ENCODE results near the gene TMEM212.
"Not testable (repeated sequence)": the region's sequence is repeated elsewhere in the genome, so short reads cannot be mapped to it uniquely, and the experiment has no call there.

Gene TMEM212

GRCh38 chr3:171850960-171851659, 8.0 kb downstream of the TMEM212 start:
- H3K36me3 ChIP-seq (ENCODE audit: control insufficient read depth in 1 of 2, insufficient read depth in 2 of 2, low read length in 2 of 2), result no peaks in the 10 kb centered on the region
- H3K4me1 ChIP-seq (ENCODE audit: control insufficient read depth in 1 of 2, insufficient read depth in 2 of 2, low read length in 2 of 2), result peaks cover 0 to 8% of the 10 kb centered on the region in 2 donors
- no peak overlapping the region for H3K27ac ChIP-seq (ENCODE audit: low read depth, low read length)
- H3K4me3 ChIP-seq (ENCODE audit: low read depth in 1 of 2, low read length in 2 of 2), result no peak overlapping the region
- no peaks in the 10 kb centered on the region for H3K27me3 ChIP-seq (ENCODE audit: control insufficient read depth in 1 of 2, insufficient read depth in 2 of 2, low read length in 2 of 2)
- peaks cover 0 to 10% of the 10 kb centered on the region in 2 donors for H3K9me3 ChIP-seq (ENCODE audit: control insufficient read depth in 1 of 2, low read length in 2 of 2)
- no peak overlapping the region for H3K9ac ChIP-seq (ENCODE audit: low read depth in 1 of 2, low read length in 2 of 2)

GRCh38 chr3:171851660-171852058, 8.5 kb downstream of the TMEM212 start:
- Histone ChIP-seq H3K4me3 (ENCODE audit: low read depth in 1 of 2, low read length in 2 of 2) (no peak overlapping the region), H3K27ac (ENCODE audit: low read depth, low read length) (no peak overlapping the region), H3K36me3 (ENCODE audit: control insufficient read depth in 1 of 2, insufficient read depth in 2 of 2, low read length in 2 of 2) (no peaks in the 10 kb centered on the region), H3K9me3 (ENCODE audit: control insufficient read depth in 1 of 2, low read length in 2 of 2) (peaks cover 0 to 10% of the 10 kb centered on the region in 2 donors), H3K27me3 (ENCODE audit: control insufficient read depth in 1 of 2, insufficient read depth in 2 of 2, low read length in 2 of 2) (no peaks in the 10 kb centered on the region), H3K4me1 (ENCODE audit: control insufficient read depth in 1 of 2, insufficient read depth in 2 of 2, low read length in 2 of 2) (peaks cover 0 to 8% of the 10 kb centered on the region in 2 donors), H3K9ac (ENCODE audit: low read depth in 1 of 2, low read length in 2 of 2) (no peak overlapping the region)

GRCh38 chr3:171854649-171855305, 11.6 kb downstream of the TMEM212 start:
- H3K36me3 ChIP-seq (ENCODE audit: control insufficient read depth in 1 of 2, insufficient read depth in 2 of 2, low read length in 2 of 2), result no peaks in the 10 kb centered on the region
- no peak overlapping the region for H3K27ac ChIP-seq (ENCODE audit: low read depth, low read length)
- H3K27me3 ChIP-seq (ENCODE audit: control insufficient read depth in 1 of 2, insufficient read depth in 2 of 2, low read length in 2 of 2), result no peaks in the 10 kb centered on the region
- peaks cover 0 to 8% of the 10 kb centered on the region in 2 donors for H3K4me1 ChIP-seq (ENCODE audit: control insufficient read depth in 1 of 2, insufficient read depth in 2 of 2, low read length in 2 of 2)
- H3K9ac ChIP-seq (ENCODE audit: low read depth in 1 of 2, low read length in 2 of 2), result no peak overlapping the region
- no peak overlapping the region for H3K4me3 ChIP-seq (ENCODE audit: low read depth in 1 of 2, low read length in 2 of 2)
- peaks cover 0 to 10% of the 10 kb centered on the region in 2 donors for H3K9me3 ChIP-seq (ENCODE audit: control insufficient read depth in 1 of 2, low read length in 2 of 2)

GRCh38 chr3:171858770-171859169, 15.6 kb downstream of the TMEM212 start:
- H3K27ac ChIP-seq (ENCODE audit: low read depth, low read length); H3K9ac ChIP-seq (ENCODE audit: low read depth in 1 of 2, low read length in 2 of 2); H3K27me3 ChIP-seq (ENCODE audit: control insufficient read depth in 1 of 2, insufficient read depth in 2 of 2, low read length in 2 of 2); H3K4me1 ChIP-seq (ENCODE audit: control insufficient read depth in 1 of 2, insufficient read depth in 2 of 2, low read length in 2 of 2); H3K9me3 ChIP-seq (ENCODE audit: control insufficient read depth in 1 of 2, low read length in 2 of 2); H3K36me3 ChIP-seq (ENCODE audit: control insufficient read depth in 1 of 2, insufficient read depth in 2 of 2, low read length in 2 of 2); H3K4me3 ChIP-seq (ENCODE audit: low read depth in 1 of 2, low read length in 2 of 2): not testable (repeated sequence)

- H3K36me3 ChIP-seq (ENCODE audit: control insufficient read depth in 1 of 2, insufficient read depth in 2 of 2, low read length in 2 of 2), result no peaks in the 10 kb centered on the region
- H3K27me3 ChIP-seq (ENCODE audit: control insufficient read depth in 1 of 2, insufficient read depth in 2 of 2, low read length in 2 of 2), result no peaks in the 10 kb centered on the region
- H3K4me1 ChIP-seq (ENCODE audit: control insufficient read depth in 1 of 2, insufficient read depth in 2 of 2, low read length in 2 of 2), result no peaks in the 10 kb centered on the region
- no peak overlapping the region for H3K27ac ChIP-seq (ENCODE audit: low read depth, low read length)
- H3K9ac ChIP-seq (ENCODE audit: low read depth in 1 of 2, low read length in 2 of 2), result no peak overlapping the region
- no peaks in the 10 kb centered on the region for H3K9me3 ChIP-seq (ENCODE audit: control insufficient read depth in 1 of 2, low read length in 2 of 2)
- no peak overlapping the region for H3K4me3 ChIP-seq (ENCODE audit: low read depth in 1 of 2, low read length in 2 of 2)
Measured at GRCh38 chr3:171860830-171861535, 17.8 kb downstream of the TMEM212 start.

GRCh38 chr3:171862392-171862791, 19.2 kb downstream of the TMEM212 start:
- H3K4me1 ChIP-seq (ENCODE audit: control insufficient read depth in 1 of 2, insufficient read depth in 2 of 2, low read length in 2 of 2), result no peaks in the 10 kb centered on the region
- no peak overlapping the region for H3K9ac ChIP-seq (ENCODE audit: low read depth in 1 of 2, low read length in 2 of 2)
- H3K27ac ChIP-seq (ENCODE audit: low read depth, low read length), result no peak overlapping the region
- no peaks in the 10 kb centered on the region for H3K9me3 ChIP-seq (ENCODE audit: control insufficient read depth in 1 of 2, low read length in 2 of 2)
- H3K36me3 ChIP-seq (ENCODE audit: control insufficient read depth in 1 of 2, insufficient read depth in 2 of 2, low read length in 2 of 2), result no peaks in the 10 kb centered on the region
- no peaks in the 10 kb centered on the region for H3K27me3 ChIP-seq (ENCODE audit: control insufficient read depth in 1 of 2, insufficient read depth in 2 of 2, low read length in 2 of 2)
- no peak overlapping the region for H3K4me3 ChIP-seq (ENCODE audit: low read depth in 1 of 2, low read length in 2 of 2)

GRCh38 chr3:171862993-171863521, 19.9 kb downstream of the TMEM212 start:
- Histone ChIP-seq H3K9ac (ENCODE audit: low read depth in 1 of 2, low read length in 2 of 2) (no peak overlapping the region), H3K4me1 (ENCODE audit: control insufficient read depth in 1 of 2, insufficient read depth in 2 of 2, low read length in 2 of 2) (no peaks in the 10 kb centered on the region), H3K9me3 (ENCODE audit: control insufficient read depth in 1 of 2, low read length in 2 of 2) (no peaks in the 10 kb centered on the region), H3K27ac (ENCODE audit: low read depth, low read length) (no peak overlapping the region), H3K36me3 (ENCODE audit: control insufficient read depth in 1 of 2, insufficient read depth in 2 of 2, low read length in 2 of 2) (no peaks in the 10 kb centered on the region), H3K27me3 (ENCODE audit: control insufficient read depth in 1 of 2, insufficient read depth in 2 of 2, low read length in 2 of 2) (no peaks in the 10 kb centered on the region), H3K4me3 (ENCODE audit: low read depth in 1 of 2, low read length in 2 of 2) (no peak overlapping the region)

GRCh38 chr3:171863920-171864319, 20.8 kb downstream of the TMEM212 start:
- no peaks in the 10 kb centered on the region for H3K4me1 ChIP-seq (ENCODE audit: control insufficient read depth in 1 of 2, insufficient read depth in 2 of 2, low read length in 2 of 2)
- no peaks in the 10 kb centered on the region for H3K9me3 ChIP-seq (ENCODE audit: control insufficient read depth in 1 of 2, low read length in 2 of 2)
- H3K27me3 ChIP-seq (ENCODE audit: control insufficient read depth in 1 of 2, insufficient read depth in 2 of 2, low read length in 2 of 2), result no peaks in the 10 kb centered on the region
- no peak overlapping the region for H3K27ac ChIP-seq (ENCODE audit: low read depth, low read length)
- H3K36me3 ChIP-seq (ENCODE audit: control insufficient read depth in 1 of 2, insufficient read depth in 2 of 2, low read length in 2 of 2), result no peaks in the 10 kb centered on the region
- no peak overlapping the region for H3K9ac ChIP-seq (ENCODE audit: low read depth in 1 of 2, low read length in 2 of 2)
- H3K4me3 ChIP-seq (ENCODE audit: low read depth in 1 of 2, low read length in 2 of 2), result no peak overlapping the region

GRCh38 chr3:171865191-171865865, 22.2 kb downstream of the TMEM212 start:
- Histone ChIP-seq H3K27ac (ENCODE audit: low read depth, low read length) (no peak overlapping the region), H3K36me3 (ENCODE audit: control insufficient read depth in 1 of 2, insufficient read depth in 2 of 2, low read length in 2 of 2) (no peaks in the 10 kb centered on the region), H3K4me1 (ENCODE audit: control insufficient read depth in 1 of 2, insufficient read depth in 2 of 2, low read length in 2 of 2) (no peaks in the 10 kb centered on the region), H3K4me3 (ENCODE audit: low read depth in 1 of 2, low read length in 2 of 2) (no peak overlapping the region), H3K9me3 (ENCODE audit: control insufficient read depth in 1 of 2, low read length in 2 of 2) (no peaks in the 10 kb centered on the region), H3K27me3 (ENCODE audit: control insufficient read depth in 1 of 2, insufficient read depth in 2 of 2, low read length in 2 of 2) (no peaks in the 10 kb centered on the region), H3K9ac (ENCODE audit: low read depth in 1 of 2, low read length in 2 of 2) (no peak overlapping the region)
